ENCODE measurements around the gene MEF2D. TPM values are rescaled to one million over a fixed set of nuclear protein-coding genes. Genes with fewer than 3 reads are reported as not detected.

Gene MEF2D
- total RNA-seq, 1 experiment from 2014 or later: 18.7 TPM

DNA sequence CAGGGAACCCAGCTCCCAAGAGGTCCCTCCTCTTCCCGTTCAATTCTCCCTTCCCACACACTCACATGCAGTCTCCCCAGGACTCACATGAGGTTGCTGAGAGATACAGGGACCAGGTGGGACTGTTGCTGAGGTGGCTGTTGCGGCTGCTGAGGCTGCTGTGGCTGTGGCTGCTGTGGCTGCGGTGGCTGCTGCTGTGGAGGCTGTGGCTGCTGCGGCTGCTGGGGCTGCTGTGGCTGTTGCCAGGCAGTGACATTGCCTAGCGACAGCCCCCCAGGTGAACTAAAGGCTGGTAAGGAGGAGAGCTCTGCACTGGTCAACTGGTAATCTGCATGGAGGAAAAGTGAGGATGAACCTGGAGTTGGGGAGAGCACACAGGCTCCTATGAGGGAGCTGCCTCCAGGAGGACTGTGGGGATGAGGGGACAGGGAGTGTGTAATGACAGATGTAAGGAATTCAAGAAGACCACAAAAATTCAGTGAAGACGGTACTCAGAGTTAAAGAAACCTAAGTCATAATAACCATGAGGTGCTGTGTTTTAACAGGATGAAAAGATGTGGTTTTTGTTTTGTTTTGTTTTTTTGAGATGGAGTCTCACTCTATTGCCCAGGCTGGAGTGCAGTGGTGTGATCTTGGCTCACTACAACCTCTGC, 31.8 kb downstream of the MEF2D start:
- H3K27ac Mint-ChIP-seq: peak overlapping the region in 1 of 3 experiments; percentile 89; a peak in 2 of 7 replicates

More for the DNA sequence above, 31.8 kb downstream of the MEF2D start:
- H2BK120ac ChIP-seq (ENCODE audit: low read depth, low read length, poor library complexity, severe bottlenecking): no peak overlapping the region
- Mint-ChIP-seq H3K4me3 (no peak overlapping the region), H3K36me3 (ENCODE audit: insufficient read depth in 1 of 3, low read depth in 3 of 3) (peaks cover 3 to 22% (median 21%) of the 10 kb centered on the region in 3 experiments; a peak in 6 of 7 replicates), H3K27me3 (ENCODE audit: low read depth) (peaks cover 1% of the 10 kb centered on the region; the same call in 1 of the 2 replicates), H3K4me1 (peaks cover 18 to 29% of the 10 kb centered on the region in 2 experiments), H3K9me3 (no peaks in the 10 kb centered on the region)
- WGBS (ENCODE audit: extremely low coverage, insufficient read length, low lambda C conversion rate): no CpG with 5 or more reads among the region's 6 CpGs
- no peak overlapping the region for H3K14ac ChIP-seq (ENCODE audit: insufficient read depth, low read length)
- H3K27ac ChIP-seq (ENCODE audit: insufficient read length, low read depth, low read length): no peak overlapping the region
- no peak overlapping the region for H2BK15ac ChIP-seq (ENCODE audit: low read depth, low read length)
- H3K23me2 ChIP-seq (ENCODE audit: insufficient read length, low read depth, low read length, poor library complexity, severe bottlenecking): no peaks in the 10 kb centered on the region
- no peak overlapping the region for H2AFZ ChIP-seq (ENCODE audit: low read length)
- no peak overlapping the region for H3K56ac ChIP-seq (ENCODE audit: insufficient read length, low read depth, low read length)
- H2BK12ac ChIP-seq (ENCODE audit: insufficient read length, low read depth, low read length): no peak overlapping the region
- H4K20me1 ChIP-seq (ENCODE audit: control insufficient read depth, insufficient read depth, insufficient read length): no peaks in the 10 kb centered on the region
- no peak for DNase-seq
- H2BK20ac ChIP-seq (ENCODE audit: low read depth, low read length, poor library complexity, severe bottlenecking): no peak overlapping the region
- no peak overlapping the region for H3K9ac ChIP-seq (ENCODE audit: extremely low read depth, insufficient read length, low read length)
- no peaks in the 10 kb centered on the region; the same call in 1 of the 2 replicates for H3K4me1 ChIP-seq (ENCODE audit: insufficient read depth, low read length)
- no peak overlapping the region for H3K4ac ChIP-seq (ENCODE audit: low read depth, low read length)
- no peaks in the 10 kb centered on the region for H3K79me2 ChIP-seq (ENCODE audit: insufficient read depth, low read length)
- TF ChIP-seq, protein P1, sequence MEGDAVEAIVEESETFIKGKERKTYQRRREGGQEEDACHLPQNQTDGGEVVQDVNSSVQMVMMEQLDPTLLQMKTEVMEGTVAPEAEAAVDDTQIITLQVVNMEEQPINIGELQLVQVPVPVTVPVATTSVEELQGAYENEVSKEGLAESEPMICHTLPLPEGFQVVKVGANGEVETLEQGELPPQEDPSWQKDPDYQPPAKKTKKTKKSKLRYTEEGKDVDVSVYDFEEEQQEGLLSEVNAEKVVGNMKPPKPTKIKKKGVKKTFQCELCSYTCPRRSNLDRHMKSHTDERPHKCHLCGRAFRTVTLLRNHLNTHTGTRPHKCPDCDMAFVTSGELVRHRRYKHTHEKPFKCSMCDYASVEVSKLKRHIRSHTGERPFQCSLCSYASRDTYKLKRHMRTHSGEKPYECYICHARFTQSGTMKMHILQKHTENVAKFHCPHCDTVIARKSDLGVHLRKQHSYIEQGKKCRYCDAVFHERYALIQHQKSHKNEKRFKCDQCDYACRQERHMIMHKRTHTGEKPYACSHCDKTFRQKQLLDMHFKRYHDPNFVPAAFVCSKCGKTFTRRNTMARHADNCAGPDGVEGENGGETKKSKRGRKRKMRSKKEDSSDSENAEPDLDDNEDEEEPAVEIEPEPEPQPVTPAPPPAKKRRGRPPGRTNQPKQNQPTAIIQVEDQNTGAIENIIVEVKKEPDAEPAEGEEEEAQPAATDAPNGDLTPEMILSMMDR (conservative IDR thresholded peaks at IDR 0.05): no peak
- no peak overlapping the region for H2BK5ac ChIP-seq (ENCODE audit: insufficient read length, low read length)
- no peak overlapping the region for H3T11ph ChIP-seq (ENCODE audit: low read length)
- H3K27me3 ChIP-seq (ENCODE audit: insufficient read depth, low read length): no peaks in the 10 kb centered on the region
- no peak overlapping the region for H3K4me2 ChIP-seq (ENCODE audit: insufficient read depth, insufficient read length, low read length)
- H3K79me1 ChIP-seq (ENCODE audit: insufficient read depth, low read depth, low read length, poor library complexity, severe bottlenecking): no peaks in the 10 kb centered on the region
- H2AK5ac ChIP-seq (ENCODE audit: insufficient read length, low read length): no peak overlapping the region
- no peak overlapping the region for H3K23ac ChIP-seq (ENCODE audit: insufficient read length, low read depth, low read length)
- no peaks in the 10 kb centered on the region for H3K9me3 ChIP-seq (ENCODE audit: control insufficient read depth, low read depth, low read length)
- H4K91ac ChIP-seq (ENCODE audit: insufficient read length, low read depth, low read length): no peak overlapping the region
- no peak overlapping the region for H4K8ac ChIP-seq (replicated peaks; ENCODE audit: insufficient read length, low read depth, low read length)
- no peak overlapping the region for H4K5ac ChIP-seq (ENCODE audit: insufficient read length, low read depth, low read length)
- no peak overlapping the region for H3K18ac ChIP-seq (ENCODE audit: insufficient read length, low read depth, low read length)
